HepG2 (cell line): Measurements from ENCODE around the gene GRIP2. TPM values are rescaled to one million over a fixed set of nuclear protein-coding genes. Genes with fewer than 3 reads are reported as not detected.

Experiments used
- ATAC-seq: fragments of 200-7000 bp; cut with Tn5 transposase; 3 replicates; pipeline ENCODE4 v1.9.1; 2020; ENCODE audit warnings: mild to moderate bottlenecking, moderate library complexity
- BruUV-seq: library from RNA; stranded (reverse); fragments of 400-500 nt; replicated peaks from 2 replicates; lab custom pipeline; 2021; lab: Mats Ljungman, UMichigan
- CTCF ChIA-PET: fragments of 300-600 bp; formaldehyde crosslinking; extraction: SDS; loops from one replicate; lab custom pipeline; 2021; ENCODE audit warnings: low total read pairs, inconsistent platforms, low intra/inter-chr PET ratio; lab: Yijun Ruan, JAX
- POLR2A ChIA-PET: fragments of 350-600 bp; sonication (Branson Sonifier 250); formaldehyde crosslinking; loops from one replicate; lab custom pipeline; 2020; ENCODE audit warnings: antibody characterized with exemption, inconsistent platforms; lab: Yijun Ruan, JAX
- DNase-seq: peaks from one replicate; pipeline ENCODE4 v3.0.0-alpha.2; 2015; ENCODE audit warnings: low spot score
- FAIRE-seq: peaks from 3 replicates; lab custom pipeline; 2011; peaks lifted over from hg19 to GRCh38; lab: Jason Lieb, UNC
- H2AFZ ChIP-seq: one replicate; pipeline ENCODE4 v1.6.1; 2011; ENCODE audit warnings: low read length, inconsistent platforms
- H3K27ac ChIP-seq: fragments of 300-600 bp; 3 replicates; pipeline ENCODE4 v1.8.0; 2011; ENCODE audit warnings: mixed run types, mild to moderate bottlenecking, mixed read lengths, low read length, inconsistent platforms; ENCODE audit not compliant: insufficient read depth; ENCODE audit errors: extremely low read length
- H3K27me3 ChIP-seq, 2 experiments: fragments of 200-600 bp in 1 of 2; 2 replicates in 1 of 2; 3 replicates in 1 of 2; pipeline versions ENCODE4 v1.6.0 to v1.8.0; 2011; ENCODE audit warnings: low read length in 2 of 2, mild to moderate bottlenecking in 2 of 2, moderate library complexity in 2 of 2, inconsistent platforms in 1 of 2; ENCODE audit not compliant: insufficient read depth in 2 of 2, control insufficient read depth in 1 of 2
- H3K36me3 ChIP-seq, 2 experiments: fragments of 200-600 bp in 1 of 2; replicated peaks in 1 of 2; 2 replicates in 1 of 2; 3 replicates in 1 of 2; pipeline versions ENCODE4 v1.5.1 to v1.8.0; 2011; ENCODE audit warnings: low read length in 2 of 2, inconsistent platforms in 1 of 2; ENCODE audit not compliant: insufficient read depth in 2 of 2, control insufficient read depth in 1 of 2
- H3K4me1 ChIP-seq: 2 replicates; pipeline ENCODE4 v1.5.1; 2012; ENCODE audit warnings: low read length, inconsistent platforms; ENCODE audit not compliant: insufficient read depth
- H3K4me2 ChIP-seq: 2 replicates; pipeline ENCODE4 v1.6.0; 2011; ENCODE audit warnings: low read depth, low read length, inconsistent platforms
- H3K4me3 ChIP-seq, 3 experiments: fragments of 200-600 bp in 1 of 3; sonication (generic), shearing (Covaris generic) in 1 of 3; replicated peaks in 1 of 3; 2 replicates each; pipeline ENCODE4 v1.5.1; 2011 to 2016; ENCODE audit warnings: low read length in 3 of 3, inconsistent platforms in 2 of 3, low read depth in 2 of 3, mild to moderate bottlenecking in 2 of 3, control low read depth in 1 of 3, mixed read lengths in 1 of 3; ENCODE audit not compliant: insufficient read depth in 1 of 3
- H3K79me2 ChIP-seq: one replicate; pipeline ENCODE4 v1.6.1; 2011; ENCODE audit warnings: low read length, inconsistent platforms; ENCODE audit not compliant: insufficient read depth
- H3K9ac ChIP-seq: 2 replicates; pipeline ENCODE4 v1.6.0; 2011; ENCODE audit warnings: mild to moderate bottlenecking, low read depth, low read length, inconsistent platforms; ENCODE audit not compliant: insufficient read depth
- H3K9me3 ChIP-seq: 2 replicates; pipeline ENCODE4 v1.5.1; 2012; ENCODE audit warnings: mild to moderate bottlenecking, low read length
- H4K20me1 ChIP-seq: 2 replicates; pipeline ENCODE4 v1.6.0; 2011; ENCODE audit warnings: inconsistent platforms, mild to moderate bottlenecking, low read length, moderate library complexity; ENCODE audit not compliant: insufficient read depth
- ETV6 ChIP-seq: sonication (generic); formaldehyde crosslinking; conservative IDR thresholded peaks from 2 replicates; pipeline ENCODE4 v1.4.0; 2020; ENCODE audit warnings: missing genetic modification reagents
- HNRNPH1 ChIP-seq: fragments of 200-400 bp; formaldehyde crosslinking; optimal IDR thresholded peaks from 2 replicates; pipeline ENCODE3; 2017; ENCODE audit warnings: mild to moderate bottlenecking, low read depth, low read length
- MIER2 ChIP-seq: IDR thresholded peaks from 2 replicates; pipeline ENCODE4 v1.6.1; 2016; ENCODE audit warnings: missing biosample characterization, missing genetic modification reagents
- PCBP1 ChIP-seq: fragments of 200-400 bp; formaldehyde crosslinking; IDR thresholded peaks from 2 replicates; pipeline ENCODE4 v1.6.1; 2017; ENCODE audit warnings: mild to moderate bottlenecking, low read depth, low read length, borderline replicate concordance
- SNAI1 ChIP-seq: sonication (generic); formaldehyde crosslinking; IDR thresholded peaks from 2 replicates; pipeline ENCODE4 v1.5.0; 2020; ENCODE audit warnings: mild to moderate bottlenecking, missing genetic modification reagents, borderline replicate concordance
- TGIF2 ChIP-seq: IDR thresholded peaks from 2 replicates; pipeline ENCODE4 v1.6.1; 2016; ENCODE audit warnings: control low read depth, missing compliant biosample characterization
- ZKSCAN1 ChIP-seq: fragments of 150-350 bp; IDR thresholded peaks from 2 replicates; pipeline ENCODE4 v1.6.1; 2014; ENCODE audit warnings: low read length
- ZNF20 ChIP-seq: sonication (generic); formaldehyde crosslinking; IDR thresholded peaks from 2 replicates; pipeline ENCODE4 v1.4.0; 2020; ENCODE audit warnings: mild to moderate bottlenecking, moderate library complexity, missing genetic modification reagents
- ZNF335 ChIP-seq: sonication (generic); formaldehyde crosslinking; IDR thresholded peaks from 2 replicates; pipeline ENCODE4 v1.4.0; 2020; ENCODE audit warnings: missing genetic modification reagents
- ZNF430 ChIP-seq: sonication (generic); formaldehyde crosslinking; IDR thresholded peaks from 2 replicates; pipeline ENCODE4 v1.9.0; 2021; ENCODE audit warnings: mild to moderate bottlenecking, missing genetic modification reagents
- ZNF558 ChIP-seq: sonication (generic); formaldehyde crosslinking; IDR thresholded peaks from 2 replicates; pipeline ENCODE4 v1.9.0; 2022; ENCODE audit warnings: mild to moderate bottlenecking, missing genetic modification reagents, borderline replicate concordance
- ZNF773 ChIP-seq: sonication (generic); formaldehyde crosslinking; IDR thresholded peaks from 2 replicates; pipeline ENCODE4 v1.4.0; 2020; ENCODE audit warnings: missing genetic modification reagents, borderline replicate concordance
- ZNF850 ChIP-seq: sonication (generic); formaldehyde crosslinking; conservative IDR thresholded peaks from 2 replicates; pipeline ENCODE4 v1.9.0; 2021; ENCODE audit warnings: mild to moderate bottlenecking, missing genetic modification reagents
- WGBS: methylation state at CpG from one replicate; pipeline ENCODE4 v1.1.6; 2017; ENCODE audit warnings: low lambda C conversion rate; 5-methylcytosine and 5-hydroxymethylcytosine counted together
- in situ Hi-C: cut with HindIII; loops from 2 replicates; pipeline ENCODE4 v1.10.0; 2017; ENCODE audit warnings: low pct_unique_long_range_greater_than_20kb; ENCODE audit not compliant: extremely low pct_ligation_motif_present
- intact Hi-C: fragments of 100-400 bp; cut with micrococcal nuclease; formaldehyde crosslinking; loops from one replicate; pipeline ENCODE4 v1.10.0; 2022; ENCODE audit not compliant: unreplicated experiment
- polyA plus RNA-seq, 8 experiments: library from polyadenylated mRNA; depleted of rRNA in 3 of 8; stranded (reverse) in 7 of 8; unstranded in 1 of 8; fragments of >200 nt; fragmentation: Illumina TruSeq in 4 of 8; extraction: Trizol in 4 of 8; gene quantifications; 2 replicates each; pipeline versions ENCODE4 v1.2.1 to v1.2.3, GENCODE V29; 2011 to 2016; ENCODE audit warnings: low read depth in 4 of 8, missing spikeins in 1 of 8, mixed read lengths in 1 of 8; ENCODE audit not compliant: insufficient read depth in 1 of 8
- total RNA-seq, 5 experiments: library from RNA; depleted of rRNA; stranded (reverse); fragments of >200 nt; fragmentation: Illumina TruSeq; extraction: Trizol; gene quantifications; 2 replicates each; pipeline ENCODE4 v1.2.3, GENCODE V29; 2016; ENCODE audit warnings: low read depth in 1 of 5
- TF ChIP-seq, protein P1 (sequence below): sonication (generic); formaldehyde crosslinking; IDR thresholded peaks from 2 replicates; pipeline ENCODE4 v1.5.1; 2020; ENCODE audit warnings: mild to moderate bottlenecking, missing genetic modification reagents
- TF ChIP-seq, protein P2 (sequence below): sonication (generic); formaldehyde crosslinking; IDR thresholded peaks from 2 replicates; pipeline ENCODE4 v1.8.1; 2023; ENCODE audit warnings: mild to moderate bottlenecking, inconsistent platforms, moderate library complexity, missing genetic modification reagents, borderline replicate concordance
- TF ChIP-seq, protein P3 (sequence below): sonication (generic); formaldehyde crosslinking; conservative IDR thresholded peaks from 2 replicates; pipeline ENCODE4 v1.4.0; 2020; ENCODE audit warnings: missing genetic modification reagents

GRIP2 gene
- total and polyA plus RNA-seq, 2 of the 13 experiments (the other 11 are each of a cell fraction or from before 2014, with no cell fraction given): 0.11 to 0.24 TPM

DNA sequence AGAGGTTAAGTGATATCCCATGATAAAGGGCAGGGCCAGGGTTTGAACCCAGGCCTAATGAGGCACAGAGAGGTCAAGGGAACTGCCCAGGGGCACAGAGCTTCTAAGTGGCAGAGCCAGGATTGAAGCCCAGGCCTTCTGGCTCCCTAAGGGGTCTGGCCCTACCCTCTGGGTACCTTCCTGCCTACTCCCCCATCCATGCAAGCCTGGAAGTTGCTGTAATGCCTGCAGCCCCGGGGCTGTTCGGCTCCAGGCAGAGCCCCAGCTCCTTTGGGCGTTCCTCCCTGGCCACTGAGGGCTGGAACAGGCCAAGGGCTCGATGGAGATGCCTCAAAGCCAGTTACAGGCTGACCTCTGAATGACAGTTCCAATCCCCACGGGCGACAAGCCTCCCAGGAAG lies 4.5 kb downstream of the GRIP2 start (continued):
- no peak for TF ChIP-seq ZNF430 (CRISPR knock-in tag)

DNA sequence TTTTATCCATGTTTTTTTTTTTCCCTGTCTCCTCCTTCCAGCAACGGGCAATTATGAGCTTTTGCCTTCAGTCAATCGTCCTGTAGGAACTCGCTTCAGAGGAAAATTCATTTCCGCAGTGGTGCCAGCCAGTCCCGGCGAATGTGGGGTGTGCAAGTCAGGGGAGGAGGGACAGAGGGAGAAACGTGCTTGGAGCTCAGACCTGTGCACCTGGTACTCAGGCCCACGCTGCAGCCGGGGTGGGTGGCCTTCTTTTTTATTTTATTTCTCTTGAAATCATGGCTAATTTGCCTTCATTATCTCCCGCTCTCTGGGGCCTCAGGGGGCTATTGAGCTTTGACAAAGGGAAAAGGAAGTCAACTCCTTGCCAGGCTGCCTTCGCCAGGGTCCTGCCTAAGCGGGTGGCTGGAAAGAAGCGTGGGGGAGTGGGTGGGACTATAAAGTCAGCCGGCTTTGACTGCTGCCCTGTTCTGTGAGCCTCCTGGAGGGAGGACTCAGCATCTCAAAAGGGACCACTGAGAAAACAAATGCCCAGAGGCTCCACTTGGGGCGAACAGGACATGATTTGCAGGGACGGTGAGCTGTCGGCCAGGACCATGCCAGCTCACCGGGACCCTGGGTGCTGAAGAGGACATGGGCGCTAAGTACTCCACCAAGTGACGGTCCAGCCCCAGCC lies 5.5 kb downstream of the GRIP2 start:
- POLR2A ChIA-PET: no interaction called here
- Histone ChIP-seq H3K4me3 (no peak overlapping the region), H3K79me2 (no peaks in the 10 kb centered on the region), H3K9ac (no peak overlapping the region), H3K36me3 (no peaks in the 10 kb centered on the region), H2AFZ (no peak overlapping the region), H3K4me1 (no peaks in the 10 kb centered on the region), H3K27me3 (peaks cover 3 to 23% of the 10 kb centered on the region in 2 experiments; a peak in 3 of 5 replicates), H4K20me1 (no peaks in the 10 kb centered on the region), H3K27ac (no peak overlapping the region), H3K9me3 (no peaks in the 10 kb centered on the region), H3K4me2 (no peak overlapping the region)
- WGBS: 22% methylated on average over 16 of the region's 20 CpGs
- FAIRE-seq (no peak), DNase-seq (no peak), ATAC-seq (no peak)
- intact Hi-C loops: no loop called here
- CTCF ChIA-PET: no interaction called here
- BruUV-seq: no TSS peak
- in situ Hi-C loops: no loop called here
- no peak for TF ChIP-seq ZKSCAN1
- no peak for TF ChIP-seq ZNF20 (CRISPR knock-in tag)
- TF ChIP-seq, protein P1, sequence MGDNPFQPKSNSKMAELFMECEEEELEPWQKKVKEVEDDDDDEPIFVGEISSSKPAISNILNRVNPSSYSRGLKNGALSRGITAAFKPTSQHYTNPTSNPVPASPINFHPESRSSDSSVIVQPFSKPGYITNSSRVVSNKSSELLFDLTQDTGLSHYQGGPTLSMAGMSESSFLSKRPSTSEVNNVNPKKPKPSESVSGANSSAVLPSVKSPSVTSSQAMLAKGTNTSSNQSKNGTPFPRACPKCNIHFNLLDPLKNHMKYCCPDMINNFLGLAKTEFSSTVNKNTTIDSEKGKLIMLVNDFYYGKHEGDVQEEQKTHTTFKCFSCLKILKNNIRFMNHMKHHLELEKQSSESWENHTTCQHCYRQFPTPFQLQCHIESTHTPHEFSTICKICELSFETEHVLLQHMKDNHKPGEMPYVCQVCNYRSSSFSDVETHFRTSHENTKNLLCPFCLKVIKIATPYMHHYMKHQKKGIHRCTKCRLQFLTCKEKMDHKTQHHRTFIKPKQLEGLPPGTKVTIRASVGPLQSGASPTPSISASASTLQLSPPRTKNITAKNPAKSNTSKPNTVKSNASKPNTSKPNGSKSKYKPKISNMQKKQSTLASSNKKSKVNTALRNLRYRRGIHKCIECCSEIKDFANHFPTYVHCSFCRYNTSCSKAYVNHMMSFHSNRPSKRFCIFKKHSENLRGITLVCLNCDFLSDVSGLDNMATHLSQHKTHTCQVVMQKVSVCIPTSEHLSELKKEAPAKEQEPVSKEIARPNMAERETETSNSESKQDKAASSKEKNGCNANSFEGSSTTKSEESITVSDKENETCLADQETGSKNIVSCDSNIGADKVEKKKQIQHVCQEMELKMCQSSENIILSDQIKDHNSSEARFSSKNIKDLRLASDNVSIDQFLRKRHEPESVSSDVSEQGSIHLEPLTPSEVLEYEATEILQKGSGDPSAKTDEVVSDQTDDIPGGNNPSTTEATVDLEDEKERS (CRISPR knock-in tag): no peak
- no peak for TF ChIP-seq ZNF558 (CRISPR knock-in tag)
- no peak for TF ChIP-seq HNRNPH1
- no peak for TF ChIP-seq TGIF2 (CRISPR knock-in tag)
- no peak for TF ChIP-seq MIER2 (CRISPR knock-in tag)
- TF ChIP-seq PCBP1: no peak
- no peak for TF ChIP-seq ZNF335 (CRISPR knock-in tag)
- no peak for TF ChIP-seq ZNF850 (CRISPR knock-in tag)
- TF ChIP-seq, protein P2, sequence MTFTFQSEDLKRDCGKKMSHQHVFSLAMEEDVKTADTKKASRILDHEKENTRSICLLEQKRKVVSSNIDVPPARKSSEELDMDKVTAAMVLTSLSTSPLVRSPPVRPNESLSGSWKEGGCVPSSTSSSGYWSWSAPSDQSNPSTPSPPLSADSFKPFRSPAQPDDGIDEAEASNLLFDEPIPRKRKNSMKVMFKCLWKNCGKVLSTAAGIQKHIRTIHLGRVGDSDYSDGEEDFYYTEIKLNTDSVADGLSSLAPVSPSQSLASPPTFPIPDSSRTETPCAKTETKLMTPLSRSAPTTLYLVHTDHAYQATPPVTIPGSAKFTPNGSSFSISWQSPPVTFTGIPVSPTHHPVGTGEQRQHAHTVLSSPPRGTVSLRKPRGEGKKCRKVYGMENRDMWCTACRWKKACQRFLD (CRISPR knock-in tag): no peak
- no peak for TF ChIP-seq SNAI1 (CRISPR knock-in tag)
- no peak for TF ChIP-seq ZNF773
- TF ChIP-seq ETV6 (CRISPR knock-in tag): no peak
- TF ChIP-seq, protein P3, sequence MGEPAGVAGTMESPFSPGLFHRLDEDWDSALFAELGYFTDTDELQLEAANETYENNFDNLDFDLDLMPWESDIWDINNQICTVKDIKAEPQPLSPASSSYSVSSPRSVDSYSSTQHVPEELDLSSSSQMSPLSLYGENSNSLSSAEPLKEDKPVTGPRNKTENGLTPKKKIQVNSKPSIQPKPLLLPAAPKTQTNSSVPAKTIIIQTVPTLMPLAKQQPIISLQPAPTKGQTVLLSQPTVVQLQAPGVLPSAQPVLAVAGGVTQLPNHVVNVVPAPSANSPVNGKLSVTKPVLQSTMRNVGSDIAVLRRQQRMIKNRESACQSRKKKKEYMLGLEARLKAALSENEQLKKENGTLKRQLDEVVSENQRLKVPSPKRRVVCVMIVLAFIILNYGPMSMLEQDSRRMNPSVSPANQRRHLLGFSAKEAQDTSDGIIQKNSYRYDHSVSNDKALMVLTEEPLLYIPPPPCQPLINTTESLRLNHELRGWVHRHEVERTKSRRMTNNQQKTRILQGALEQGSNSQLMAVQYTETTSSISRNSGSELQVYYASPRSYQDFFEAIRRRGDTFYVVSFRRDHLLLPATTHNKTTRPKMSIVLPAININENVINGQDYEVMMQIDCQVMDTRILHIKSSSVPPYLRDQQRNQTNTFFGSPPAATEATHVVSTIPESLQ: no peak
